ENCODE results near the gene C1QB.

C1QB gene, protein sequence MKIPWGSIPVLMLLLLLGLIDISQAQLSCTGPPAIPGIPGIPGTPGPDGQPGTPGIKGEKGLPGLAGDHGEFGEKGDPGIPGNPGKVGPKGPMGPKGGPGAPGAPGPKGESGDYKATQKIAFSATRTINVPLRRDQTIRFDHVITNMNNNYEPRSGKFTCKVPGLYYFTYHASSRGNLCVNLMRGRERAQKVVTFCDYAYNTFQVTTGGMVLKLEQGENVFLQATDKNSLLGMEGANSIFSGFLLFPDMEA

DNA sequence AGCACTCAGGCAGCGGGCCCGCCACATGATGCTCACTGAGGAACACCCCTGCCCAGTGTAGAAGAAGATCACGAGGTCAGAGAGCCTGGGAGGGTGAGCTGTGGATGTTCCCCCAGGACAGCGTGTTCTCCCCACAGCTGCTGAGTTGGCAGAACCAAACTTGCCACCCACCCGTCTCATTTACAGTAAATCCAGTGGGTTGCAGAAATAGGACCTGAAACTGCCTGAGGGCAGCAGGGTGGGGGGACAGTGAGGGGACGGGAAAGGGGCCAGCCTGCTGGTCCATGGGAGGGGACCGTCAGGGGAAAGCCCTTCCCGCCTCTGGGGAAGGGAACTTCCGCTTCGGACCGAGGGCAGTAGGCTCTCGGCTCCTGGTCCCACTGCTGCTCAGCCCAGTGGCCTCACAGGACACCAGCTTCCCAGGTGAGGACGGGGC lies at the start of gene C1QB:
Gene C1QB, plus strand, starts transcription at position 356 of the 436 bp plus-strand sequence. CDS start 6,227 bp downstream, outside the sequence.
- TF ChIP-seq, protein P1, sequence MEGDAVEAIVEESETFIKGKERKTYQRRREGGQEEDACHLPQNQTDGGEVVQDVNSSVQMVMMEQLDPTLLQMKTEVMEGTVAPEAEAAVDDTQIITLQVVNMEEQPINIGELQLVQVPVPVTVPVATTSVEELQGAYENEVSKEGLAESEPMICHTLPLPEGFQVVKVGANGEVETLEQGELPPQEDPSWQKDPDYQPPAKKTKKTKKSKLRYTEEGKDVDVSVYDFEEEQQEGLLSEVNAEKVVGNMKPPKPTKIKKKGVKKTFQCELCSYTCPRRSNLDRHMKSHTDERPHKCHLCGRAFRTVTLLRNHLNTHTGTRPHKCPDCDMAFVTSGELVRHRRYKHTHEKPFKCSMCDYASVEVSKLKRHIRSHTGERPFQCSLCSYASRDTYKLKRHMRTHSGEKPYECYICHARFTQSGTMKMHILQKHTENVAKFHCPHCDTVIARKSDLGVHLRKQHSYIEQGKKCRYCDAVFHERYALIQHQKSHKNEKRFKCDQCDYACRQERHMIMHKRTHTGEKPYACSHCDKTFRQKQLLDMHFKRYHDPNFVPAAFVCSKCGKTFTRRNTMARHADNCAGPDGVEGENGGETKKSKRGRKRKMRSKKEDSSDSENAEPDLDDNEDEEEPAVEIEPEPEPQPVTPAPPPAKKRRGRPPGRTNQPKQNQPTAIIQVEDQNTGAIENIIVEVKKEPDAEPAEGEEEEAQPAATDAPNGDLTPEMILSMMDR (IDR thresholded peaks at IDR 0.05; ENCODE audit: control insufficient read depth, insufficient read depth, low read depth, low read length, missing control alignments) = no peak
- DNase-seq (ENCODE audit: low read depth) = no peak
- H3K4me3 ChIP-seq (ENCODE audit: control insufficient read depth, low read depth, low read length) = no peak within 1 kb of the TSS

DNA sequence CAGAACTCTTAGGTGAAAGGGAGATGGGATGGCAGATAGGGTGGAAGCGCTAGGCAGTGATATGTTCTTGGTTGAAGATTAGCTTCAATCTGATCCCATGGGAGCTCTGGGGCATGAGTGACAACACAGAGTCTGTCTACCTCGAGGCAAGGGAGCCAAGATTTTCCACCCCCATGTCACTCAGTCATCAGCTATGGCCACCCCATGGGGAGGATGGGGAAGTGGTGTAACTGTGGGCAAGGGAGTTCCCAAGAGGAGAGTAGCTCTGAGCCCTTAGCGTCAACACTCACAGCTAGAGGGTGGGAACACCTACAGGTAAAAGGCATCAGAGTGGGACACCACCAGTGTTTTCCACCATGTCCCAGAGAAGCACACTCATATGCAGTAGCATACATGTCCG lies 46.9 kb upstream of the C1QB start:
- TF ChIP-seq, protein P1 (IDR thresholded peaks at IDR 0.05; ENCODE audit: control insufficient read depth, insufficient read depth, low read depth, low read length, missing control alignments) = no peak
- DNase-seq (ENCODE audit: low read depth) = no peak
- no peak overlapping the region for H3K4me3 ChIP-seq (ENCODE audit: control insufficient read depth, low read depth, low read length)

DNA sequence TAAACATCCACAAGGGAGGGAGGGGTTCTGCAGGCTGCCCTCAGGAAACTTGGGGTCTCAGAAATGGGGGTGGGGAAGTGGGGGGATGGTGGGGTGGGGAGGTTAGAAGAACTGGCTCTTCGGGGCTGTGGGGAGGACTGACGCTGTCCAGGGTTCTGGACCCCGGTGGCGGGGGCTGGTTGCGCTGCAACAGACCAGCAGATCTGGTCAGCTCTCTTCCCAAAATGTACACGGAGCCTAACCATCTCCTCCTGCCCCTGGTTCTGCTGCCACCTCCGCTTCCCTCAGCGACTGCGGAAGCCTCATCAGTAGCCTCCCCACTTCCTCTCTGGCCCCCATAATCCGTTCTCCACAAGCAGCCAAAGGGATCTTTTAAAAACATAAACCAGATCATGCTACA lies 45.9 kb upstream of the C1QB start:
- no peak for DNase-seq (ENCODE audit: low read depth)
- TF ChIP-seq, protein P1 (IDR thresholded peaks at IDR 0.05; ENCODE audit: control insufficient read depth, insufficient read depth, low read depth, low read length, missing control alignments) = no peak
- no peak overlapping the region for H3K4me3 ChIP-seq (ENCODE audit: control insufficient read depth, low read depth, low read length)

DNA sequence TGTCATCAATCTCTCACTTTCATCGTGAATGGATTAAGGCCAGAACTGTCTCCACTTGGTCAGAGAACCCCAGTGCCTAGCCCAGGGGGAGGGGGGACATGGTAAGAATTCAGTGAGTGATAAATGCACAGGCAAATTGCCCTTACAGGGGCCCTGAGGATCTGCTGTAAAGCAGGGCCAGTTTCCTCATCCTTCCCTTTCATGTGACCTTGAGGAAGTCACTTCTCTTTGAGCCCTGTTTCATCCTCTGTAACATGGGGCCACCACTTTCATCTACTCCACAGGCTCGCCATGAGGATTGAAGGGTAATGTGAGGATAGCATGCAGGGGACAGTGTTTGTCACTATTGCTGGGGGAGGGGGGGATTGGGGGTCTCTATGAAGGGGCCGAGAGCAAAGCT lies 44.7 kb upstream of the C1QB start:
- no peak for DNase-seq (ENCODE audit: low read depth)
- H3K4me3 ChIP-seq (ENCODE audit: control insufficient read depth, low read depth, low read length) = no peak overlapping the region
- TF ChIP-seq, protein P1 (IDR thresholded peaks at IDR 0.05; ENCODE audit: control insufficient read depth, insufficient read depth, low read depth, low read length, missing control alignments) = no peak

DNA sequence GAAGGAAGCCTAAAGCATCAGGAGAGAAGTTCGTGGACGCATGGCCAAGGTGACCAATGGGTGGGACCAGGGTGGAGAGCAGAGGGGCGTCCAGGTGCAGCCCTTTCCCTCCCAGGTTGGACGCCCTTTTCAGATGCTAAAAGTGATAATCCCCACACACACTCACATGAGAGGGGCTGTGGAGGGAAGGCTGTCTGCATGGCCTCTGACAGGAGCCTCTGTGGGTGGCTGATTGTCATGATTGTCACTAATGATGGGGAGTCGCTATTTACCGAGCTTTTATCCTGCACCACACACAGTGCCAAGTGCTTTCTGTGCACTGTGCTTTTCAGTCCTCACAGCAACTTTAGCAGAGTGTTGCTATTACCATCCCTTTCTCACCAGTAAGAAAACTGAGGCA lies 43.7 kb upstream of the C1QB start:
- no peak overlapping the region for H3K4me3 ChIP-seq (ENCODE audit: control insufficient read depth, low read depth, low read length)
- no peak for DNase-seq (ENCODE audit: low read depth)
- TF ChIP-seq, protein P1 (IDR thresholded peaks at IDR 0.05; ENCODE audit: control insufficient read depth, insufficient read depth, low read depth, low read length, missing control alignments) = no peak

DNA sequence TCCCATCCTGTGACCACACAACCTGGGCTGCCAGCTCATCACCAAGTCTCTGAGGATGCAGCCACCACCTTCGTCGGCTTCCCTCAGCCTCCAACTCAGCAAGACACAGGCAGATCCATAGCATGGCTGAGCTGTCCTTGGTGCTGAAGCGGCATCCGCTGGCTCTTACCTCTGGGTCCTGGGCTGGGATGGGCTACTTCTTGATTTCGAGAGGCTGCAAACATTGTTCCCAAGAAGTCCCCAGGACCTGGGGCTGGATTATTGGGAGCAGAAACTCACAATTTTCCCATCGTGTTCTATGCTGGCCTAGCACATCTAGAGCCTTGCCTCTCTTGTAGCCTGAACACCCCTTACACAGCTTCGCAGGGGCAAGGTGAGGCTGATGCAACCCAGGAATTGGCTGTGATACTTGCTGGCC lies 41.5 kb upstream of the C1QB start:
- peak; percentile 4 for DNase-seq (ENCODE audit: low read depth)
- H3K4me3 ChIP-seq (ENCODE audit: control insufficient read depth, low read depth, low read length) = no peak overlapping the region
- TF ChIP-seq, protein P1 (IDR thresholded peaks at IDR 0.05; ENCODE audit: control insufficient read depth, insufficient read depth, low read depth, low read length, missing control alignments) = no peak
